NCI-H128 (cell line): Measurements from ENCODE around the gene AGPS.
"Not testable (repeated sequence)": the region's sequence is repeated elsewhere in the genome, so short reads cannot be mapped to it uniquely, and the experiment has no call there.

Experiments
- DNase-seq: peaks from one replicate; lab custom pipeline; 2025; ENCODE audit not compliant: unreplicated experiment; lab: John Stamatoyannopoulos, UW

AGPS gene

GRCh38 chr2:177413703-177414102 lies 21.1 kb downstream of the AGPS start:
- no peak for DNase-seq

- DNase-seq = no peak
Measured at GRCh38 chr2:177419274-177419673, 26.7 kb downstream of the AGPS start.

GRCh38 chr2:177422271-177422670 lies 29.7 kb downstream of the AGPS start:
- no peak for DNase-seq

- not testable (repeated sequence) for DNase-seq
Measured at GRCh38 chr2:177424120-177424519, 31.5 kb downstream of the AGPS start.

GRCh38 chr2:177424620-177425019 lies 32.0 kb downstream of the AGPS start:
- DNase-seq = not testable (repeated sequence)

- DNase-seq = no peak
Measured at GRCh38 chr2:177427316-177427715, 34.7 kb downstream of the AGPS start.

GRCh38 chr2:177427936-177428335 lies 35.4 kb downstream of the AGPS start:
- DNase-seq = not testable (repeated sequence)

GRCh38 chr2:177429688-177430325 lies 37.2 kb downstream of the AGPS start:
- DNase-seq = no peak

GRCh38 chr2:177430411-177430810 lies 37.8 kb downstream of the AGPS start:
- no peak for DNase-seq

GRCh38 chr2:177431111-177431725 lies 38.6 kb downstream of the AGPS start:
- DNase-seq = not testable (repeated sequence)

GRCh38 chr2:177432703-177433102 lies 40.1 kb downstream of the AGPS start:
- DNase-seq = no peak

GRCh38 chr2:177433402-177433801 lies 40.8 kb downstream of the AGPS start:
- DNase-seq = no peak

- DNase-seq = no peak
Measured at GRCh38 chr2:177434475-177434874, 41.9 kb downstream of the AGPS start.

GRCh38 chr2:177445200-177445599 lies 52.6 kb downstream of the AGPS start:
- no peak for DNase-seq

GRCh38 chr2:177448031-177448430 lies 55.5 kb downstream of the AGPS start:
- DNase-seq = no peak

GRCh38 chr2:177449159-177449558 lies 56.6 kb downstream of the AGPS start:
- DNase-seq = no peak

GRCh38 chr2:177455187-177455586 lies 62.6 kb downstream of the AGPS start:
- no peak for DNase-seq

- not testable (repeated sequence) for DNase-seq
Measured at GRCh38 chr2:177459756-177460155, 67.2 kb downstream of the AGPS start.

GRCh38 chr2:177460973-177461585 lies 68.5 kb downstream of the AGPS start:
- DNase-seq = no peak

- no peak for DNase-seq
Measured at GRCh38 chr2:177464549-177464948, 72.0 kb downstream of the AGPS start.

- no peak for DNase-seq
Measured at GRCh38 chr2:177465400-177466138, 73.0 kb downstream of the AGPS start.
